Memory B cell (primary cell): ENCODE data around the gene NR2C2AP.
"Not testable (repeated sequence)": the region's sequence is repeated elsewhere in the genome, so short reads cannot be mapped to it uniquely, and the experiment has no call there.

Source experiments
- ATAC-seq: fragments of 150-1000 bp; cut with Tn5 transposase; 2 replicates; pipeline ENCODE4 v1.10.0; 2021; ENCODE audit warnings: low read depth, mild to moderate bottlenecking, moderate library complexity
- DNase-seq, 2 donors: peaks; one replicate each; pipeline ENCODE4 v3.0.0; 2022; ENCODE audit warnings: low spot score in 2 of 2
- H3K27ac Mint-ChIP-seq: one replicate; pipeline ENCODE4 v1.8.0; 2022; ENCODE audit warnings: mild to moderate bottlenecking, moderate library complexity, mixed read lengths
- H3K27me3 Mint-ChIP-seq: one replicate; pipeline ENCODE4 v1.8.0; 2022; ENCODE audit warnings: mixed read lengths
- H3K36me3 Mint-ChIP-seq: one replicate; pipeline ENCODE4 v1.8.0; 2022; ENCODE audit warnings: mild to moderate bottlenecking, mixed read lengths
- H3K4me1 Mint-ChIP-seq: one replicate; pipeline ENCODE4 v1.8.0; 2022; ENCODE audit warnings: mixed read lengths
- H3K4me3 Mint-ChIP-seq: one replicate; pipeline ENCODE4 v1.8.0; 2022; ENCODE audit warnings: mild to moderate bottlenecking, moderate library complexity, mixed read lengths
- H3K9me3 Mint-ChIP-seq: one replicate; pipeline ENCODE4 v1.8.0; 2022; ENCODE audit warnings: mixed read lengths

Gene NR2C2AP

DNA sequence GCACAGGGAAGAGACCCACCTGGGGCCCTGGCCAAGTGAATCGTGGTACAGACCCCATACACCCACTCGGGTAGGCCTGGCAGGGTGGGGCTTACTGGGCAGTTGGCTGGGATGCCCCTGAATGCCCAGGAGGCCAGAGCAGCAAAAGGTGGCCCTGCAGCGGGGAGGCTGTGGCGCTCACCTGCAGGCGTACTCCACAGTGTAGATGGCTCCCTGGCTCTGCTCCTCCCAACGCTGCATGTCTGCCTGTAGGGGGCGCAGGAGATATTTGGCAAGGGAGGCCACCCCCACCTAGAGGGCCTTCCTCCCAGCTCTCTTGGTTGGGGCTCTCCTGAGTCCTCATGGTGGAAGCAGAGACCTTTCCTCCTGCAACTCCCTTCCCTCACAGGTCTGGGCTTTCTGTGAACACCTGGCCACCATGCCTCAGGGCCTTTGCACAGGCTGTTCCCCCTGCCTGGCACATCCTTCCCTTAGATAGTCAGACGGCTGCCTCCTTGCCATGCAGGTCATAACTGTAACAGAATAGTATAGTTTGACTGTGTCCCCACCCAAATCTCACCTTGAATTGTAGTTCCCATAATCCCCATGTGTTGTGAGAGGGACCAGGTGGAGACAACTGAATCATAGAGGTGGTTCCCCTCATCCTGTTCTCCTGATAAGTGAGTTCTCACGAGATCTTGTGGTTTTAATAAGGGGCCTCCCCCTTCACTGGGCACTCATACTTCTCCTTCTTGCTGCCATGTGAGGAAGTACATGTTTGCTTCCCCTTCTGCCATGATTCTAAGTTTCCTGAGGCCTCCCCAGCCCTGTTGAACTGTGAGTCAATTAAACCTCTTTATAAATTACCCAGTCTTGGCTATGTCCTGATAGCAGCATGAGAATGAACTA is 17.1 kb downstream of the NR2C2AP start:
- peak in 1 of 2 donors; percentile 32 for DNase-seq
- Mint-ChIP-seq H3K27ac (no peak overlapping the region), H3K27me3 (no peaks in the 10 kb centered on the region), H3K4me3 (no peak overlapping the region), H3K9me3 (peaks cover 2% of the 10 kb centered on the region), H3K36me3 (peaks cover 26% of the 10 kb centered on the region), H3K4me1 (peaks cover 26% of the 10 kb centered on the region)
- peak; percentile 69 for ATAC-seq

GRCh38 chr19:19181488-19181998 is 21.7 kb downstream of the NR2C2AP start:
- no peak for ATAC-seq
- peaks cover 10% of the 10 kb centered on the region for H3K4me1 Mint-ChIP-seq
- H3K27me3 Mint-ChIP-seq = no peaks in the 10 kb centered on the region
- no peak for DNase-seq
- H3K36me3 Mint-ChIP-seq = peaks cover 19% of the 10 kb centered on the region
- H3K9me3 Mint-ChIP-seq = no peaks in the 10 kb centered on the region
- H3K27ac Mint-ChIP-seq = no peak overlapping the region
- H3K4me3 Mint-ChIP-seq = no peak overlapping the region

DNA sequence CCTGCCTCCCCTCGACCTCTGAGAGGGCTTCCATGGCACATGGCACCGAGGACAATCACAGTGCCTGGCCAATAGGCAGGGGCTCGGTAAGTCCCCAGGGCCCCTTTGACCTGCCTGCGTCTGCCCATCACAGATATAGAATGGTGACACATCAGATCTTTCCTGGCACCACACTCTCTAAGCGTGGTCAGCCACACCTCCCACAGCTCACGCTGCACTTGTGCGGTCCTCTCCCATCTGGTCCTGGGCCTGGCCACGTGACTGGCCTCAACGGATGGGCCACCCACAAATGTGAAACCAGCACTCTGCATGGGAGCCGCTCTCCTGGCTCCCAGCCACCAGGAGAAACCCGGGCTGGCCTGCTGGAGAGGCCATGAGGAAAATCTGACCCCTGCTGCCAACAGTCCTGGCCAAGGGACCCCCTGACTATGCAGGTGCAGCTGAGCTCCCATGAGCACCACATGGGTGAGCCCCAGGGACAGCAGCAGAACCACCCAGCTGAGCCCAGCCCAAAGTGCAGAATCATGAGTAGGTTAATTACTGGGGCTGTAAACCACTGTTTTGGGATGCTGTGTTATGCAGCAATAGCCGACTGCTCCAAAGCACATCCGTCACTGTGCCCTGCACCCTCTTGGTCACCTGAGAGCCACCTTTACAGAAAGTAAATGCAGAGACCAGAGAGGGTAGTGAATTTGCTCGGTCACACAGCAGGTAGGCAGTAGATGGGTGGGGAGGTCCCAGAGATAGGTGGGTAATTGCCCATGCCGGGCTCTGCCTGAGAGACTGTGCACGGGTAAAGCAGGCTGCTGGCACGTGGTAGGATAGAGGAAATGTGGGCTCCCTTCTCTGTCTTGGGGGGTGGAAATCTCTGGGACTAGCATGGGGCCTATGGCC is 23.4 kb downstream of the NR2C2AP start:
- no peak for ATAC-seq
- Mint-ChIP-seq H3K27ac (no peak overlapping the region), H3K27me3 (no peaks in the 10 kb centered on the region), H3K4me3 (no peak overlapping the region), H3K9me3 (no peaks in the 10 kb centered on the region), H3K4me1 (peaks cover 8% of the 10 kb centered on the region), H3K36me3 (peaks cover 13% of the 10 kb centered on the region)
- no peak for DNase-seq

GRCh38 chr19:19176950-19177349 is 26.3 kb downstream of the NR2C2AP start:
- ATAC-seq = no peak
- Mint-ChIP-seq H3K4me1 (peaks cover 6% of the 10 kb centered on the region), H3K36me3 (peaks cover 13% of the 10 kb centered on the region), H3K4me3 (no peak overlapping the region), H3K27ac (no peak overlapping the region), H3K27me3 (peaks cover 2% of the 10 kb centered on the region), H3K9me3 (no peaks in the 10 kb centered on the region)
- no peak for DNase-seq

DNA sequence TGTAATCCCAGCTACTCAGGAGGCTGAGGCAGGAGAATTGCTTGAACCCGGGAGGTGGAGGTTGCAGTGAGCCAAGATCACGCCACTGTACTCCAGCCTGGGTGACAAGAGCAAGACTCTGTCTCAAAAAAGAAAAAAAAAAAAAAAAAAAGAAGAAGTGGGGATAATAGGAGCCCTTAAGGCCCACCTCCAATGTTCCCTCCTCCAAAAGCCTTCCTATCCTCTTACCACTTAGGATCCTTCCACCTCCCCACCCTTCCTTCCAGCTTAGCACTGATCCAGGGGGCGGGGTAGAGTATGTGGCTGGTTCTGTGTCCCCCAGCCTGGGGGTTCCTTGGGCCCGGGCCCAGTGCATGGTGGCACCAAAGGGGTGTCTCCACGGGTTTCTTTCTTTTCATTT is 30.0 kb downstream of the NR2C2AP start:
- H3K9me3 Mint-ChIP-seq, H3K4me3 Mint-ChIP-seq, ATAC-seq, H3K36me3 Mint-ChIP-seq, H3K27ac Mint-ChIP-seq, DNase-seq: not testable (repeated sequence)
- peaks cover 25% of the 10 kb centered on the region for H3K4me1 Mint-ChIP-seq
- H3K27me3 Mint-ChIP-seq = peaks cover 16% of the 10 kb centered on the region

DNA sequence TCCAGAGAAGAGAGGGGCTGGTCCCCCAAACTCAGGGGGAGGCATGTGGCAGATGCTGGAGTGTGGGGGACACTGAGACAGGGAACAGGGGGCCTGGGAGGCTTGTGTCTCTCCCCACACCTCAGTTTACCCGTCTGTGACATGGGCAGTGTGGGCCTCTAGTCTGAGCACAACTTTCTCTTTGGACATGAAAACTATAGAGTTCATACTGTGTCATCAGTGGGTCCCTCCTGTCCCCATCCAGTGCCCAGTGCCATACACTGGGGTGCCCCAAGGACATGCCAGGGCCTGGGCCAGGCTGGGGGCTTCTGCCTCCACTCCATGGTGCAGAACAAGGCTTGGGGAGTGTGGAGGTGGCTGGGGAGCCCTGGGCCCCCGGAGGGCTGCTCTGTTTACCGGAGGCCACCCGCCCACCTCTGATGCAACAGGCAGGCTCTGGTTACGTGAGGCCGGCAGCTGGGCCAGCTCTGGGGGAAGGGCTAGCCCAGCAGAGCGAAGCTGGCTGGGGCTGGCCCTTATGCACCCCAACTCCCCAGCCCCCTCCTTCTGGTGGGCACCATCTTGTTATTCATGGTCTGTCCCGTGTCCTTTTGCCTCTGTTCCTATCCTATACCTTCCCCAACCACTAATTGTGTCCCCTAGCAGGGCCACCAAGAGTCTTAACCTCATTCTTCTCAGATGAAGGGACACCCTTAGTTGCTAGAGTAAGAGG is 31.2 kb downstream of the NR2C2AP start:
- no peak for DNase-seq
- no peak overlapping the region for H3K4me3 Mint-ChIP-seq
- H3K27ac Mint-ChIP-seq = no peak overlapping the region
- H3K4me1 Mint-ChIP-seq = peaks cover 25% of the 10 kb centered on the region
- ATAC-seq = no peak
- peaks cover 8% of the 10 kb centered on the region for H3K36me3 Mint-ChIP-seq
- H3K27me3 Mint-ChIP-seq = peaks cover 16% of the 10 kb centered on the region
- no peaks in the 10 kb centered on the region for H3K9me3 Mint-ChIP-seq

- no peaks in the 10 kb centered on the region for H3K9me3 Mint-ChIP-seq
- no peak overlapping the region for H3K27ac Mint-ChIP-seq
- DNase-seq (no peak), ATAC-seq (no peak)
- peaks cover 25% of the 10 kb centered on the region for H3K4me1 Mint-ChIP-seq
- peak overlapping the region; percentile 81 for H3K4me3 Mint-ChIP-seq
- peaks cover 5% of the 10 kb centered on the region for H3K36me3 Mint-ChIP-seq
- peaks cover 16% of the 10 kb centered on the region for H3K27me3 Mint-ChIP-seq
Observed at GRCh38 chr19:19170873-19171672, 32.1 kb downstream of the NR2C2AP start.

- Mint-ChIP-seq H3K4me1 (peaks cover 28% of the 10 kb centered on the region), H3K36me3 (peaks cover 5% of the 10 kb centered on the region), H3K27ac (peak within 1 kb of the TSS; percentile 36), H3K4me3 (peak within 1 kb of the TSS; percentile 81), H3K9me3 (no peaks in the 10 kb centered on the region), H3K27me3 (peaks cover 16% of the 10 kb centered on the region)
- peak; percentile 77 to 84 for DNase-seq
- peak; percentile 95 for ATAC-seq
Observed at GRCh38 chr19:19170053-19170872, 33.0 kb downstream of the NR2C2AP start, which contains the start of gene MEF2B. TSS of gene MEF2B (minus strand) at chr19:19170263. CDS start at chr19:19150735, 19,528 bp downstream.

- Mint-ChIP-seq H3K4me3 (peak overlapping the region; percentile 81), H3K4me1 (peaks cover 24% of the 10 kb centered on the region), H3K9me3 (no peaks in the 10 kb centered on the region), H3K27me3 (peaks cover 16% of the 10 kb centered on the region), H3K36me3 (peaks cover 5% of the 10 kb centered on the region), H3K27ac (peak overlapping the region; percentile 36)
- ATAC-seq (peak; percentile 21), DNase-seq (no peak)
Observed at GRCh38 chr19:19169236-19170052, 33.8 kb downstream of the NR2C2AP start.

- no peak for DNase-seq
- Mint-ChIP-seq H3K27ac (no peak overlapping the region), H3K4me1 (peaks cover 27% of the 10 kb centered on the region), H3K4me3 (no peak overlapping the region), H3K36me3 (peaks cover 4% of the 10 kb centered on the region), H3K27me3 (peaks cover 16% of the 10 kb centered on the region), H3K9me3 (no peaks in the 10 kb centered on the region)
- no peak for ATAC-seq
Observed at GRCh38 chr19:19167612-19168011, 35.6 kb downstream of the NR2C2AP start.

- H3K27me3 Mint-ChIP-seq = peaks cover 7% of the 10 kb centered on the region
- peaks cover 2% of the 10 kb centered on the region for H3K36me3 Mint-ChIP-seq
- ATAC-seq (no peak), DNase-seq (no peak)
- no peak overlapping the region for H3K4me3 Mint-ChIP-seq
- H3K4me1 Mint-ChIP-seq = peaks cover 29% of the 10 kb centered on the region
- no peak overlapping the region for H3K27ac Mint-ChIP-seq
- H3K9me3 Mint-ChIP-seq = no peaks in the 10 kb centered on the region
Observed at GRCh38 chr19:19165396-19165795, 37.8 kb downstream of the NR2C2AP start.

DNA sequence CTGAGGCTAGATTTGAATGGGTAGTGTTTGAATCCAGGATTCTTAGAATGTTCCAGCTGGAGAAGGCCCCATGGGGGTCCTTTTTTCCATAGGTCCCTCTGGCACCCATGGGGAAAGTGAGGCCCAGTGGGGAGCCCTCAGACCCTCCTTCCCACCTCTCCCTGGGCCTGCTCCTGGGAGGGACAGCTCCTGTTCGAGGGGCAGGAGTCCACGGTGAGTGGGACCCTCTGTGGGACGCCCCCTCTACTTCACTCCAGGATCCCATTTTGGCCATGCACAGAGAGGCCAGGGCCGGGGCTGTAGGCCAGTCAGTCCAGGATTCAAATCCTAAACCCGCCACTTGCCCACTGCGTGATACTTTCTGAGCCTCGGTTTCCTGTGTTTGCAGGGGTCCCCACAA is 40.7 kb downstream of the NR2C2AP start:
- no peaks in the 10 kb centered on the region for H3K9me3 Mint-ChIP-seq
- peaks cover 19% of the 10 kb centered on the region for H3K4me1 Mint-ChIP-seq
- no peaks in the 10 kb centered on the region for H3K27me3 Mint-ChIP-seq
- ATAC-seq (no peak), DNase-seq (no peak)
- H3K36me3 Mint-ChIP-seq = peaks cover 1% of the 10 kb centered on the region
- H3K4me3 Mint-ChIP-seq = no peak overlapping the region
- H3K27ac Mint-ChIP-seq = no peak overlapping the region
